Endothelial cell of umbilical vein (primary cell): Measurements from ENCODE around the gene HIVEP3. TPM values are rescaled to one million over a fixed set of nuclear protein-coding genes. Genes with fewer than 3 reads are reported as not detected.

Experiments
- BruUV-seq: library from RNA; stranded (reverse); fragments of 400-500 nt; replicated peaks from 2 replicates; lab custom pipeline; 2021; lab: Mats Ljungman, UMichigan
- CTCF ChIA-PET: fragments of 300-600, 350-600 bp; sonication (Branson Sonifier 250); formaldehyde crosslinking; loops from one replicate; lab custom pipeline; 2021; ENCODE audit warnings: antibody characterized with exemption, inconsistent platforms; lab: Charles Lee
- POLR2A ChIA-PET: fragments of 300-600, 350-600 bp; sonication (Branson Sonifier 250); formaldehyde crosslinking; loops from one replicate; lab custom pipeline; 2021; ENCODE audit warnings: antibody characterized with exemption, inconsistent platforms; lab: Charles Lee
- DNase-seq: peaks from one replicate; pipeline ENCODE4 v3.0.0-alpha.2; 2011; ENCODE audit warnings: low read depth, low spot score
- FAIRE-seq: peaks from 2 replicates; lab custom pipeline; 2011; peaks lifted over from hg19 to GRCh38; lab: Jason Lieb, UNC
- H2AFZ ChIP-seq: 2 replicates; pipeline ENCODE4 v1.6.0; 2012; ENCODE audit warnings: low read depth, low read length, control low read depth, inconsistent platforms
- H3K27ac ChIP-seq: 2 replicates; pipeline ENCODE4 v1.5.1; 2011; ENCODE audit warnings: low read depth, mild to moderate bottlenecking, control low read depth, low read length, moderate library complexity; ENCODE audit not compliant: insufficient read depth
- H3K27me3 ChIP-seq, 2 experiments: 2 replicates each; pipeline versions ENCODE4 v1.6.0 to v1.6.1; 2011; ENCODE audit warnings: low read length in 2 of 2, mixed read lengths in 1 of 2; ENCODE audit not compliant: control insufficient read depth in 2 of 2, insufficient read depth in 2 of 2
- H3K36me3 ChIP-seq, 2 experiments: 2 replicates in 1 of 2; 3 replicates in 1 of 2; pipeline ENCODE4 v1.5.1; 2011; ENCODE audit warnings: low read length in 2 of 2, mild to moderate bottlenecking in 1 of 2, moderate library complexity in 1 of 2; ENCODE audit not compliant: control insufficient read depth in 2 of 2, insufficient read depth in 2 of 2; ENCODE audit errors: extremely low read depth in 1 of 2
- H3K4me1 ChIP-seq: 3 replicates; pipeline ENCODE4 v1.5.1; 2011; ENCODE audit warnings: mild to moderate bottlenecking, low read length; ENCODE audit not compliant: control insufficient read depth, insufficient read depth; ENCODE audit errors: extremely low read depth
- H3K4me2 ChIP-seq: 2 replicates; pipeline ENCODE4 v1.6.1; 2011; ENCODE audit warnings: low read length, control low read depth, mixed read lengths; ENCODE audit not compliant: insufficient read depth
- H3K4me3 ChIP-seq, 3 experiments: fragments of 200-600 bp in 1 of 3; sonication (generic), shearing (Covaris generic) in 1 of 3; replicated peaks in 1 of 3; 2 replicates each; pipeline ENCODE4 v1.5.1; 2011 to 2016; ENCODE audit warnings: control low read depth in 3 of 3, low read length in 3 of 3, mild to moderate bottlenecking in 2 of 3, inconsistent platforms in 1 of 3, low read depth in 1 of 3, moderate library complexity in 1 of 3; ENCODE audit not compliant: insufficient read depth in 1 of 3
- H3K79me2 ChIP-seq: 2 replicates; pipeline ENCODE4 v1.6.0; 2012; ENCODE audit warnings: low read length, inconsistent platforms; ENCODE audit not compliant: control insufficient read depth, insufficient read depth
- H3K9ac ChIP-seq: replicated peaks from 2 replicates; pipeline ENCODE3; 2011; ENCODE audit warnings: low read length, control low read depth; ENCODE audit not compliant: insufficient read depth; ENCODE audit errors: extremely low read depth
- H3K9me1 ChIP-seq: replicated peaks from 3 replicates; pipeline ENCODE4 v1.6.0; 2011; ENCODE audit warnings: mild to moderate bottlenecking, low read length; ENCODE audit not compliant: control insufficient read depth, insufficient read depth; ENCODE audit errors: extremely low read depth
- H3K9me3 ChIP-seq: replicated peaks from 2 replicates; pipeline ENCODE4 v1.5.1; 2012; ENCODE audit warnings: low read length, inconsistent platforms; ENCODE audit not compliant: control insufficient read depth, insufficient read depth
- H4K20me1 ChIP-seq: replicated peaks from 2 replicates; pipeline ENCODE3; 2011; ENCODE audit warnings: mild to moderate bottlenecking, low read length; ENCODE audit not compliant: control insufficient read depth, insufficient read depth; ENCODE audit errors: extremely low read depth
- EZH2 ChIP-seq: IDR thresholded peaks from 2 replicates; pipeline ENCODE4 v1.6.1; 2012; ENCODE audit warnings: borderline replicate concordance, low read depth, mild to moderate bottlenecking, moderate library complexity, low read length, inconsistent platforms; ENCODE audit not compliant: severe bottlenecking
- FOS ChIP-seq: IDR thresholded peaks from 2 replicates; pipeline ENCODE4 v1.6.1; 2011; ENCODE audit warnings: mild to moderate bottlenecking, low read length, moderate library complexity, borderline replicate concordance; ENCODE audit not compliant: insufficient read depth
- GATA2 ChIP-seq: IDR thresholded peaks from 2 replicates; pipeline ENCODE4 v1.7.0; 2011; ENCODE audit warnings: low read depth, mild to moderate bottlenecking, moderate library complexity, mixed read lengths, low read length; ENCODE audit not compliant: insufficient read length, insufficient read depth
- JUN ChIP-seq: IDR thresholded peaks from 2 replicates; pipeline ENCODE4 v1.6.1; 2011; ENCODE audit warnings: borderline replicate concordance, low read depth; ENCODE audit not compliant: insufficient read length, insufficient read depth
- MYC ChIP-seq: IDR thresholded peaks from one replicate; pipeline ENCODE4 v1.6.1; 2011; ENCODE audit warnings: mild to moderate bottlenecking, low read depth, low read length
- POLR2A ChIP-seq: IDR thresholded peaks from 2 replicates; pipeline ENCODE4 v1.6.1; 2012; ENCODE audit warnings: low read depth, mild to moderate bottlenecking, control low read depth, low read length
- POLR2AphosphoS5 ChIP-seq: IDR thresholded peaks from 2 replicates; pipeline ENCODE4 v1.6.1; 2012; ENCODE audit warnings: low read depth, mild to moderate bottlenecking, control low read depth, low read length, moderate library complexity; ENCODE audit not compliant: insufficient read depth
- dilution Hi-C: fragments of 300-500 bp; cut with MboI; formaldehyde crosslinking; loops from one replicate; pipeline ENCODE4 v1.15.0; 2019; ENCODE audit warnings: low sequenced_read_pairs; ENCODE audit not compliant: extremely low pct_ligation_motif_present
- intact Hi-C: fragments of 100-400 bp; cut with micrococcal nuclease; formaldehyde crosslinking; loops from one replicate; pipeline ENCODE4 v1.10.0; 2022
- polyA plus RNA-seq, 4 experiments: library from polyadenylated mRNA; depleted of rRNA in 3 of 4; stranded (reverse) in 3 of 4; unstranded in 1 of 4; fragments of >200 nt; gene quantifications; 2 replicates each; pipeline versions ENCODE4 v1.2.1 to v1.2.3, GENCODE V29; 2011 to 2012; ENCODE audit warnings: missing spikeins in 1 of 4
- total RNA-seq: library from RNA; stranded (reverse); gene quantifications from 2 replicates; pipeline ENCODE4 v1.2.3, GENCODE V29; 2021
- TF ChIP-seq, protein P1 (sequence below), 2 donors: IDR thresholded peaks; 1 replicate in 1 of 2; 2 replicates in 1 of 2; pipeline ENCODE4 v1.5.1; 2011; ENCODE audit warnings: low read length in 2 of 2, mild to moderate bottlenecking in 2 of 2, moderate library complexity in 2 of 2, control low read depth in 1 of 2, inconsistent platforms in 1 of 2, low read depth in 1 of 2; ENCODE audit not compliant: insufficient read depth in 1 of 2; ENCODE audit errors: extremely low read depth in 1 of 2
- TF ChIP-seq, protein P2 (sequence below): IDR thresholded peaks from 2 replicates; pipeline ENCODE4 v1.6.1; 2011; ENCODE audit not compliant: insufficient read depth, insufficient read length

The HIVEP3 gene
- total and polyA plus RNA-seq, 2 donors (not counting 3 experiments of a cell fraction or from before 2014, with no cell fraction given): 3.4 to 4.0 TPM

DNA sequence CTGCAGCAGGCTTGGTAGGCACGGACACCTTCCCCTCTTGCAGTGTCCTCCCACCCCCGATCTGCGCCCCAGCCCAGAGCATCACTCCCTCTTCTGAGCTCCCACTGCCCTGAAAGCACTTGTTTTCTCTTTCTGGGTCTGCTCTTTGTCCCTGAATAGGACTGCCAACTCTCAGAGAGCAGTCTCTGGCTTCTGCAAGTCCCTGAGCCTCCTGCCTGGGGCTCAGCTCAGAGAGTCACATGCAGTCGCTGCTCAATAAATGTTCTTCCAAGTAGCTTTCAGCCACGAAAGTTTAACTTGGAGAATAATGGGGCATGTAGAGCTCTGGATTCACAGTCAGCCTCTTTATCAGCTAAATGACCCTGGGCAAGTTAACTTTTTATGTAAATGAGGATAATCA, 205.6 kb downstream of the HIVEP3 start:
- dilution Hi-C loops: no loop called here
- BruUV-seq: no TSS peak
- H3K79me2 ChIP-seq: no peaks in the 10 kb centered on the region

More for the DNA sequence above, 205.6 kb downstream of the HIVEP3 start:
- no peak for DNase-seq
- peak overlapping the region; percentile 28 for H2AFZ ChIP-seq
- no peaks in the 10 kb centered on the region for H4K20me1 ChIP-seq
- FAIRE-seq: no peak
- POLR2A ChIA-PET: no interaction called here
- intact Hi-C loops: loop anchor here (1.0 to 5.0 kb wide), 4 partner anchors 14 to 189 kb away; no protein-coding TSS in a partner anchor
- no peaks in the 10 kb centered on the region for H3K27me3 ChIP-seq
- H3K36me3 ChIP-seq: no peaks in the 10 kb centered on the region
- CTCF ChIA-PET: interaction anchor here (0.8 to 1.9 kb wide), 11 partner anchors 9 to 461 kb away, joined by 3 to 13 read pairs (median 5); no protein-coding TSS in a partner anchor
- H3K4me2 ChIP-seq: peak overlapping the region; percentile 34
- H3K4me1 ChIP-seq: peaks cover 21% of the 10 kb centered on the region
- H3K9me3 ChIP-seq: no peaks in the 10 kb centered on the region
- H3K9ac ChIP-seq: no peak overlapping the region
- no peaks in the 10 kb centered on the region for H3K9me1 ChIP-seq
- H3K27ac ChIP-seq: peak overlapping the region; percentile 71
- H3K4me3 ChIP-seq: no peak overlapping the region
- TF ChIP-seq, protein P1, sequence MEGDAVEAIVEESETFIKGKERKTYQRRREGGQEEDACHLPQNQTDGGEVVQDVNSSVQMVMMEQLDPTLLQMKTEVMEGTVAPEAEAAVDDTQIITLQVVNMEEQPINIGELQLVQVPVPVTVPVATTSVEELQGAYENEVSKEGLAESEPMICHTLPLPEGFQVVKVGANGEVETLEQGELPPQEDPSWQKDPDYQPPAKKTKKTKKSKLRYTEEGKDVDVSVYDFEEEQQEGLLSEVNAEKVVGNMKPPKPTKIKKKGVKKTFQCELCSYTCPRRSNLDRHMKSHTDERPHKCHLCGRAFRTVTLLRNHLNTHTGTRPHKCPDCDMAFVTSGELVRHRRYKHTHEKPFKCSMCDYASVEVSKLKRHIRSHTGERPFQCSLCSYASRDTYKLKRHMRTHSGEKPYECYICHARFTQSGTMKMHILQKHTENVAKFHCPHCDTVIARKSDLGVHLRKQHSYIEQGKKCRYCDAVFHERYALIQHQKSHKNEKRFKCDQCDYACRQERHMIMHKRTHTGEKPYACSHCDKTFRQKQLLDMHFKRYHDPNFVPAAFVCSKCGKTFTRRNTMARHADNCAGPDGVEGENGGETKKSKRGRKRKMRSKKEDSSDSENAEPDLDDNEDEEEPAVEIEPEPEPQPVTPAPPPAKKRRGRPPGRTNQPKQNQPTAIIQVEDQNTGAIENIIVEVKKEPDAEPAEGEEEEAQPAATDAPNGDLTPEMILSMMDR (IDR thresholded peaks at IDR 0.05; ENCODE audit: extremely low read depth in 1 of 2, insufficient read depth in 1 of 2, low read depth in 1 of 2, low read length in 2 of 2): no peak
- TF ChIP-seq POLR2A (no peak), EZH2 (no peak), FOS (no peak), JUN (no peak), GATA2 (no peak), POLR2AphosphoS5 (no peak), MYC (no peak)
- TF ChIP-seq, protein P2, sequence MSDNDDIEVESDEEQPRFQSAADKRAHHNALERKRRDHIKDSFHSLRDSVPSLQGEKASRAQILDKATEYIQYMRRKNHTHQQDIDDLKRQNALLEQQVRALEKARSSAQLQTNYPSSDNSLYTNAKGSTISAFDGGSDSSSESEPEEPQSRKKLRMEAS: no peak
